HEK293T (cell line): ENCODE measurements around the gene ALG9.
A peak's percentile ranks its signal among the peaks of the same experiment; 100 is the strongest.

Experiments used
- BHLHE40 ChIP-seq: fragments of 450-650 bp; IDR thresholded peaks from 2 replicates; pipeline ENCODE4 v1.6.1; 2016; ENCODE audit warnings: mild to moderate bottlenecking, moderate library complexity, borderline replicate concordance
- ELF4 ChIP-seq: fragments of 450-650 bp; IDR thresholded peaks from 2 replicates; pipeline ENCODE4 v1.6.1; 2017; ENCODE audit warnings: antibody characterized with exemption
- FOXK2 ChIP-seq: fragments of 450-650 bp; IDR thresholded peaks from 2 replicates; pipeline ENCODE4 v1.6.1; 2016; ENCODE audit warnings: mild to moderate bottlenecking
- HDGF ChIP-seq: fragments of 450-650 bp; IDR thresholded peaks from 2 replicates; pipeline ENCODE4 v1.6.1; 2017; ENCODE audit warnings: antibody characterized with exemption, borderline replicate concordance
- L3MBTL2 ChIP-seq: fragments of 450-650 bp; conservative IDR thresholded peaks from 2 replicates; pipeline ENCODE4 v1.6.1; 2016; ENCODE audit warnings: mild to moderate bottlenecking
- PKNOX1 ChIP-seq: fragments of 450-650 bp; IDR thresholded peaks from 2 replicates; pipeline ENCODE4 v1.6.1; 2016
- SUZ12 ChIP-seq: fragments of 450-650 bp; IDR thresholded peaks from 2 replicates; pipeline ENCODE4 v1.6.1; 2016; ENCODE audit warnings: mild to moderate bottlenecking

GRCh38 chr11:111870522-111870885 is 877 bp downstream of the ALG9 start:
- no peak for TF ChIP-seq L3MBTL2
- TF ChIP-seq PKNOX1 = peak; percentile 91
- TF ChIP-seq ELF4 = peak; percentile 43; the same call in 1 of the 2 replicates
- no peak for TF ChIP-seq FOXK2
- no peak for TF ChIP-seq SUZ12
- TF ChIP-seq HDGF = no peak
- no peak for TF ChIP-seq BHLHE40
